ENCODE measurements around the gene DOCK1.

The DOCK1 gene

GRCh38 chr10:126955934-126956711 lies 50.9 kb downstream of the DOCK1 start:
- DNase-seq, result no peak

DNA sequence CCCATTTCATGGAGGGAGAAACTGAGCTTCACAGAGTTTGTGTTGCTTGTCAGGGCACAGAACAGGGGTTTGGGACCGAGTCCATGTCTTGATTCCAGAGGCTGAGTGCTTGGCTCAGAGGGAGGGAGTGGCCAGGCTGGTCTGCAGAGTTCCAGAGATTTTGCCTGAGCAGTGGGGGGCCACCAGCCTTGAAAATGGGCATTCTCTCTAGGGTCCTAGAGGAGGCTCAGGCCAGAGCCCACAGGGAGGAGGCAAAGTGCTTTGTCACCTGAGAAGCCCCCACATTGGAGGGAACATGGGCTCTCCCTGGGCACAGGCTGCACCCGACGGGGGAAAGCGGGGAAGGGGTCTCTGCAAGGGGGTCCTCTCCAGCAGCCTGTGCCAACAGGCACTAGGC lies 51.5 kb downstream of the DOCK1 start:
- no peak for DNase-seq

DNA sequence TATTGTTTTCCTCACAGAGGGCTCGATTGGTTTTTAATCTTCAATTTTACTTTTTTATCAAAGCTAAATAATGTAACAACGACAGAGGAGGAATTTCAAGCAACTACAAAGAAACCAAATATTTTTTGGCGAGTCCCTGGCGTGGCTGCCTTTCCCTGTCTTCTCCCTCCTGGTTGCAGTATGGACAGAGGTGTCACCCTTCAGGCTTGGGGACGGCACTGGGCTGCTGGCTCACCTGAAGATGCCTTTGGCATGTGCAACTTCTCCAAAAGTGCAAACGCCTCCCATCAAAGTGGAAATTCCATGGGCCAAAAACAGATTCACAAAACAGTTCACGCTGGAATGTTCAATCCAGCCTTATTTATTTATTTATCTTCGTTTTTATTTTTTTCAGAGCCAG lies 51.9 kb downstream of the DOCK1 start:
- DNase-seq, result no peak

GRCh38 chr10:126959431-126959830 lies 54.2 kb downstream of the DOCK1 start:
- DNase-seq, result no peak

DNA sequence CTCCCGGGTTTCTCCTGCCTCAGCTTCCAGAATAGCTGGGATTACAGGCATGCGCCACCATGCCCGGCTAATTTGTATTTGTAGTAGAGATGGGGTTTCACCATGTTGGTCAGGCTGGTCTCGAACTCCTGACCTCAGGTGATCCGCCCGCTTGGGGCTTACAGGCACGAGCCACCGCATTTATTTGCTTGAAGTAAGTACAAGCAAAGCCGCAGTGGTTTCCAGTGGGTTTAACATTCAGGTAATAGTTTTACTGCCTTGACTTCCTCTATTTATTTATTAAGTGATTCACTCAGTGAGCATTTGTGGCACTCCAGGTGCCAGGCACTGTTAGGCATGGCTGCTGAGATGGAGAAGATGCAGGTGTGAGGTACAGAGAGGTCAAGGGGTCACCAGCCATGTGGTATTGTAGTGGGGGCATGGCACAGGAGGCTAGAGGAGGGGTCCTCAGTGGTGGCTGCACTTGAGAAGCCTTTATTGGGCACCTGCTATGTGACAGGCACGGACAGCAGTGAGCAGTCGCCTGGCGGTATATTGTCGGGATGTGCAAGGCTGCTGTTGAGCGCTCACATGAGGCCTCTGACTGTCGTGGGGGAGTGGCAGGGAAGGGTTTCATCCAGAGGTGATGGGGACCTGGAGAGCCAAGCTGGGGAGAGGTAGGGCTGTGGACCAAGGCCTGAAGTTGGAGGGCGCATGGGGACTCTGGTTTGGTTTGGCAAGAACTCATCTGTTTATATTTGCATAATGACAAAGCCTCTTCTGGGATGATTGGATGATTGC lies 54.9 kb downstream of the DOCK1 start:
- no peak for DNase-seq

GRCh38 chr10:126963354-126963753 lies 58.1 kb downstream of the DOCK1 start:
- no peak for DNase-seq

- DNase-seq, result no peak
Observed at GRCh38 chr10:126964190-126964589, 59.0 kb downstream of the DOCK1 start.

GRCh38 chr10:126966938-126967337 lies 61.7 kb downstream of the DOCK1 start:
- no peak for DNase-seq

DNA sequence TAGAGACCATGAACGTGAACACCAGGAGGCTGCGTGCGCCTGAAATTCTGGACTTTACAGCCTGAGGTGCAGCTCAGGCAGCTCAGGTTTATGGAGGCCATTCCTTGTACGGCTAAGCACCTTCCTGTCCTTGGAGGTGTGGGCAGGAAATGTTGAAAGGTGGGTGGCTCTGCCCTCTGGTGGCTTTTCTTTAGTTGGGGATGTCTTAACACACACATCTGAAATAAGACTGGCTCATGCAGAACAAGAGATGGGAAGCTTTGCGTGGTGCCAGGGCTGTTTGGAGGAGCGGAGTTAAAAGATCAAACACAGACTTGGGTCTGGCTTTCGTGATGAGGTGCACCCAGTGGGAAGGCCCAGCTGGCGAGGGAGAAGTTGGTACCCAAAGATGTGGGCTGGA lies 64.1 kb downstream of the DOCK1 start:
- DNase-seq, result no peak

DNA sequence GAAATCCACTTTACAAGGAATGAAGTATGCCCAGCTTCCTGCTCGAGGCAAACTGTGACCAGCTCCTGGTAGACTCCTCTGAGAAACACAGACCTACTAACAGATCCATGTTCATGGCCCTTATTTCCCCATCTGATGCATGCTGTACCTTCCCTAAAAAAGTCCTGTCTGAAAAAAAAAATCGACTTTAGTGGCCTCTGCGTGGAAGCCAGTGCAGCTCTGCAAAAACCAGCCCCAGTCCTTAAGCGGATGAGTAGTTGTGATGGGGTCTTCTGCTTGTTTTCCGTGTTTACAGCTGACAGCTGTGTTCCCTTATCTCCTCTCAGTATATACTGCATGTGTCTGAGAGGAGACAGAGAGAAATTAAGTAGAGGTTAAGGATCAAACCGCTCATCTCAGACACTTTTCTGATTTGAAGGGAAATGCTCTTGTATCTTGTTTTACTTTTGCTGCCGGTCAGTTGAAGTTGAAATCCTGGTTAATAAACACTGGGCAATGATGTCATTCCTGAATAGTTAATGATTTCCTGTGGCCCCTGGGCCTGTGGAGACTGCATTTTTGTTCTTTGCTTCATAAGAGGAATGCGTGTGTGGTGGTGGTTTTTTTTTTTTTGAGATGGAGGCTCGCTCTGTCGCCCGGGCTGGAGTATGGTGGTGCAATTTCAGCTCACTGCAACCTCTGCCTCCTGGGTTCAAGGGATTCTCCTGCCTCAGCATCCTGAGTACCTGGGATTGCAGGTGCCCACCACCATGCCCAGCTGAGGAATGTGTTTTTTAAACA lies 67.6 kb downstream of the DOCK1 start:
- no peak for DNase-seq

DNA sequence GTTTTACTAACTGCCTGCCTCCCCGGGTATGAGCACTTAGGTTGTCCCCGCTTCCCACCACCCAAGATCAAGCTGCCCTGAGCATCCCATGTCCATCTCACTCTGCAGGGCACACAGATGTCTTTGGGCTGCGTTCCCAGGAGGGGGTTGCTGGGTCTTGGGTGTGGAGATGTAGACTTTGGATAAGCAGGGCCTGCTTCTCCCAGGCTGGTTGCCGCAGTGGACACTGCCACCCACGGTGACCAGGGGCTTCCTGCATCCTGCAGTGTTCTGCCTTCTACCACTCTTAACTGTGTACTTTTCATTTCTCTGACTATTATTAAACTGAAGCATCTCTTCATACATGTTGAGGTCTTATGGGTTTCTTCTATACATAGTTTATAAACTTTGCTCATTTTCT lies 70.0 kb downstream of the DOCK1 start:
- no peak for DNase-seq

GRCh38 chr10:126977216-126977615 lies 72.0 kb downstream of the DOCK1 start:
- no peak for DNase-seq

DNA sequence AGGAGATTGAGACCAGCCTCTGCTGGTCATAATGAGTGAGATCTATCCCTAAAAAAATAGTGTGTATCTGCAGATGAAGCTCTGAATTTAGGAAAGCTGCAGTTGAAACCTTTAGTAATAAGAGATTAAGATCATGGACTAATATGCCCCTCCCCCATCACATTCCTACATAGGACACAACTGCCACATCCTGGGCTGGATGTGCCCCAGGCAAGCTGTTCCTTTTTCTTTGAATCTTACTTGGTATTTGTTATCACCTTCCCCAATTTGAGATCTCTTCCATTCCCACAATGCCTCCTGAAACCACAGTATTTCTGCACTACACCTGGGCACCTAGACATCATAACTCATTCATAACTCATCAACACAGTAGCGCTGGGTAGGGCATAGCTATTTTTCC lies 74.1 kb downstream of the DOCK1 start:
- no peak for DNase-seq

DNA sequence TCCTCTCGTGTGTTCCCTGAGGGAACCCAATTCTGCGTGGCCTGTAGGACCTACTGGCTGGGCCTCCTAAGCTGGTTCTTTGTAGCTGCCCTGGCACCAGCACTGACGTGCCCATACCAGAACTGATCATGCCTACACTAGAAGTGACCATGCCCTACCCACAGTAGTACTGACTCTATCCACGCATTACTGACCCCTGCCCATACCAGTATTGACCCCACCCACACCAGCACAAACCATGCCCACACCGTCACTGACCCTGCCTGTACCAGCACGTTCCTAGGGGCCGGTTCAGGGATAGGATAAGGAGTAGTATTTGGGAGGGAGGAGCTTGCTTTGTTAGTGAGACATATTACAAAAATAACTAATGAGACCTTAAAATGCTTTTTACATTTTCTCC lies 88.0 kb downstream of the DOCK1 start:
- no peak for DNase-seq

GRCh38 chr10:126997801-126998590 lies 92.8 kb downstream of the DOCK1 start:
- DNase-seq, result no peak

DNA sequence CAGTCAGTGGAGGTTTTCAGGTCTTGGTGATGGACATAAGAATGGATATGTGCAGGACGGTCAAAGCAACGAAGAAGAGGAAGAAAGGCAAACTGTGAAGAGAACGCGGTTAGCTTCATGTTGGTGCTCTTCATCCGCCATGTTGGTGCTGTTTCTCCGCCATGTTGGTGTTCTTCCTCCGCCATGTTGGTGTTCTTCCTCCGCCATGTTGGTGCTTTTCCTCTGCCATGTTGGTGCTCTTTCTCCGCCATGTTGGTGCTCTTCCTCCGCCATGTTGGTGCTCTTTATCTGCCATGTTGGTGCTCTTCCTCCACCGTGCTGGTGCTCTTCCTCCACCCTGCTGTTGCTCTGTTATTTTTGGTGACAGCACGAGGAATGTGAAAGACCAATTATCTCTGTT lies 95.4 kb downstream of the DOCK1 start:
- DNase-seq, result no peak

DNA sequence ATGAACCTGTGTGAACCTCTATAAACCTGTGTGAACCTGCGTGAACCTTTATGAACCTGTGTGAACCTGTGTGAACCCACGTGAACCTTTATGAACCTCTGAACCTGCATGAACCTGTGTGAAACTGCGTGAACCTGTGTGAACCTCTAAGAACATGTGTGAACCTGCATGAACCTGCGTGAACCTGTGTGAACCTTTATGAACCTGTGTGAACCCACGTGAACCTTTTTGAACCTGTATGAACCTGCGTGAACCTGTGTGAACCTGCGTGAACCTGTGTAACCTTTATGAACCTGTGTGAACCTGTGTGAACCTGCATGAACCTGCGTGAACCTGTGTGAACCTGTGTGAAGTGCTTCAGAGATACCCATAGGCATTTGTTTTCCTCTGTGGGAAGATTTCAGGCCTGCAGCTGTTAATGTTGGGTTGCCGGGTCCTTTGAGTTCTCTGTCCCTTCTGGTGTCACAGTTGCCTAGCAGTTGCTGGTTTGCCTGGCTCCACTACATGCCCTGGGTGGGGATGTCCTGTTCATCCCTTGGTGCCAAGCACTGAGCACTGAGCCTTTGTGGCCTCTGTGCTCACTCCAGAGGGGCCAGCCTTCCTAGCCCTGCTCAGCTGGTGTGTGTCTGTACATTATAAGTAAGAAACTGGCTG lies 97.9 kb downstream of the DOCK1 start:
- no peak for DNase-seq

DNA sequence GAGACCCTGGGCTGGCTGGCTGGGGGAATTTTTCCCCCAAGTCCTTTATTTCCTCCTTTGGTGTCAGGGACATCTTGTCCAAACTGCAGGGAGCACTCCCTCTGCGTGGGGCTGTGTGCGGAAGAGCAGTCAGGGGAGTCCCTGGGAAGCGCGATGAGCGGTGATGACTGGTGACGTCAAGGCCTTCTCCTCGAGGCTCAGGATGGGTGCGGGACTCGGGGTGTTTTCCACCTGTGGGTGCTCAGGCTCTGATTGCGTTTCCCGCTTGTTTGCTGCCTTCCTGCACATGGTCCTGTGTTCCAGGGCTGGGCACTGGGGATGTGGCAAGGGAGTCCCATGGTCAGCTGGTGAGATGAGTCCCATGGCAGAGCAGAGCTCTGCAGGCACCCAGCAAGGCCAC lies 101.2 kb downstream of the DOCK1 start:
- no peak for DNase-seq

GRCh38 chr10:127009366-127009765 lies 104.1 kb downstream of the DOCK1 start:
- DNase-seq, result no peak

DNA sequence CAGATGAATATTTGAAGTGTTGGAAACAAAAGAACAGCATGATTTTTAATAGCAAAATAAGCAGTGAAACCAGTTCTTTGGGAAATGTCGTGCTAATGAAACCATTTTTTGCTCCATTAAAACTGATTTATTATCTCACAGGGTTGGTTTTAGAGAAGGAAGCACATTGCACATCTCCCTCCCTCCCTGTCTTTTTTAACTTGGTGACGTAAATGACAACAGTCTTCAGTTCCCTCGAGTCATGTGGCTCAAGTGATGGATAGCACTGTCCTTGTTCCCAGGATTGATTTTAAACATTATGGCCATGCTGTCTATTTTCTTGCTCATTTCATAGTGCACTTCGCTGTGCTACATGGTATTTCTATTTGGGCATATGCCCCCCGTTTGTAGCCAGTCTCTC lies 105.9 kb downstream of the DOCK1 start:
- DNase-seq, result no peak

DNA sequence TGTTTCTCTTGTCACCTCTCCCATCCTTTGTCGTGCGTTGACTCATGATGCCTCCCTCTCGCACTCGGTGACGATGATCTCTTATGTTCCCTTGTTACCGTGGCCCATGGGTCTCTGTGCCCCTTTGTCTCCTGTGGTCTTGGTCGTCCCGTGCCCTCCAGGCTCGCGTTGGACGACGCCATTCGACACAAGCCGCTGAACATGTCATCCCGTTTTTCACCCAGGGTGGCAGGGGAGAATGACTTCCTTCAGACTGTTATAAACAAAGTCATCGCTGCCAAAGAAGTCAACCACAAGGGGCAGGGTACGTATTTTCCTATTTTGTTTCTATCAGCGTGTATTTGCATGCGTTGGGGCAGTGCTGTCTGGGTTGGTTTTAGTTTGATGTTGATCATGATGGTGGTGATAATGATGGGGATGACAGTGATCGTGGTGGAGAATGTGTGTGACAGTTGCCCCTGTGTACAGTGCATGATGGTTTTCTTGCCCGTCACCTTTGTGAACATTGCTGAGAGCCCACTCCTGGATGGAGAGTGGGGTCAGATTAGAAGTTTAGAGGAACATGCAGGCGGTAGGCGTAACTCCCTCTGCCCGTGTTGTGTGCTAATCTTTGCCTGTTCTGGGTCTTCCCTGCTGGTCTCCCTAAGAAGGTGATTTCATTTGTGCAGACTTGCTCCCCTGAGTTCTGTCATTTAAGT lies 107.0 kb downstream of the DOCK1 start:
- DNase-seq, result no peak

GRCh38 chr10:127012769-127013152 lies 107.5 kb downstream of the DOCK1 start:
- no peak for DNase-seq

Data from NCI-H1436 (cell line).